Measurements from ENCODE around the gene ZBTB20.

DNA sequence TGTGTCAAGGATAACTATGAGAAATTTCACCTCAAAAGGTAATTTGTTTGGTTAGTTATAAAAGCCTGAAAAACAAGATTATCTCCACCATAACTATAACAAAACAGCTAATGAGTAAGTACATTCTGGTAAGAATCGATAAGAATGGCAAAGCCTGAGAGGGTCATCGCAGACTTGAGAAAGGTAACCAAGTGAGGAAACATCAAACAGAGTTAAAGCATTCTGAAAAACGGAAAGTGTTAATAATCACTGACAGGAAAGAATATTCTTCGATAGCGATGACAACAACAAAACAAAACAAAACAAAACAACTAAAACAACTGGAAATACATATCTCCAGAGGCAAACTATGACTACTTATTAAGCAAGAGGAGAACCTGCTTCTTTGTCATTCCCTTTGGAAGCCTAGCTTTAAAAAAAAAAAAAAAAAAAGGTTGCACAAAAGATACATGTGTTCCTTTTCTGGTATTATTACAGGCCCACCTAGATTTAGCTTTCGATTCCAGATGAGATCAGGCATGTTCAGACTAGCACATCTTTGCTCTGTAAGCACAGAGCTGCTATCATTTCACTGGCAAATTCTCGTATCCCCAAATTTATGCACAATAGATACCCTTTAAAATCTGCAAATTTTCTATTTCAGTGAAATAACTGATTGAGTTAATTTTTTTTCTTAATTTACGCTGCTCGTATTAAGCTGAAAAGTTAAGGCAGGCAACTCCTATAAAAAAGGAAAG lies 697.6 kb downstream of the ZBTB20 start:
- TF ChIP-seq, protein P1, sequence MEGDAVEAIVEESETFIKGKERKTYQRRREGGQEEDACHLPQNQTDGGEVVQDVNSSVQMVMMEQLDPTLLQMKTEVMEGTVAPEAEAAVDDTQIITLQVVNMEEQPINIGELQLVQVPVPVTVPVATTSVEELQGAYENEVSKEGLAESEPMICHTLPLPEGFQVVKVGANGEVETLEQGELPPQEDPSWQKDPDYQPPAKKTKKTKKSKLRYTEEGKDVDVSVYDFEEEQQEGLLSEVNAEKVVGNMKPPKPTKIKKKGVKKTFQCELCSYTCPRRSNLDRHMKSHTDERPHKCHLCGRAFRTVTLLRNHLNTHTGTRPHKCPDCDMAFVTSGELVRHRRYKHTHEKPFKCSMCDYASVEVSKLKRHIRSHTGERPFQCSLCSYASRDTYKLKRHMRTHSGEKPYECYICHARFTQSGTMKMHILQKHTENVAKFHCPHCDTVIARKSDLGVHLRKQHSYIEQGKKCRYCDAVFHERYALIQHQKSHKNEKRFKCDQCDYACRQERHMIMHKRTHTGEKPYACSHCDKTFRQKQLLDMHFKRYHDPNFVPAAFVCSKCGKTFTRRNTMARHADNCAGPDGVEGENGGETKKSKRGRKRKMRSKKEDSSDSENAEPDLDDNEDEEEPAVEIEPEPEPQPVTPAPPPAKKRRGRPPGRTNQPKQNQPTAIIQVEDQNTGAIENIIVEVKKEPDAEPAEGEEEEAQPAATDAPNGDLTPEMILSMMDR (conservative IDR thresholded peaks at IDR 0.05) = no peak
- no peak for TF ChIP-seq EZH2 (IDR thresholded peaks at IDR 0.05; ENCODE audit: low read depth)

Measured in PC-9 (cell line).